Activated B cell treated with CpG ODN at 0.5 μM for 24 hours (primary cell): ENCODE data around the gene UBAC2. TPM values are rescaled to one million over a fixed set of nuclear protein-coding genes. Genes with fewer than 3 reads are reported as not detected.

ENCODE experiments used
- ATAC-seq: fragments of 200-7000 bp; cut with Tn5 transposase; one replicate; pipeline ENCODE4 v1.10.0; 2021; ENCODE audit warnings: low read depth, mild to moderate bottlenecking, moderate library complexity
- CTCF ChIA-PET: fragments of 350-600 bp; sonication (Branson Sonifier 250); formaldehyde crosslinking; loops from one replicate; lab custom pipeline; 2021; ENCODE audit warnings: antibody characterized with exemption; lab: Charles Lee
- POLR2A ChIA-PET: fragments of 350-600 bp; sonication (Branson Sonifier 250); formaldehyde crosslinking; loops from one replicate; lab custom pipeline; 2021; ENCODE audit warnings: antibody characterized with exemption; lab: Charles Lee
- DNase-seq: peaks from one replicate; pipeline ENCODE4 v3.0.0; 2022
- H3K27ac Mint-ChIP-seq: one replicate; pipeline ENCODE4 v1.8.0; 2020; ENCODE audit warnings: mixed read lengths
- H3K27me3 Mint-ChIP-seq: one replicate; pipeline ENCODE4 v1.8.0; 2021; ENCODE audit warnings: mixed read lengths
- H3K36me3 Mint-ChIP-seq: one replicate; pipeline ENCODE4 v1.8.0; 2021; ENCODE audit warnings: low read depth, mixed read lengths
- H3K4me1 Mint-ChIP-seq: one replicate; pipeline ENCODE4 v1.8.0; 2021; ENCODE audit warnings: mixed read lengths
- H3K4me3 Mint-ChIP-seq: one replicate; pipeline ENCODE4 v1.8.0; 2020; ENCODE audit warnings: mild to moderate bottlenecking, mixed read lengths
- H3K9me3 Mint-ChIP-seq: one replicate; pipeline ENCODE4 v1.8.0; 2020; ENCODE audit warnings: mixed read lengths
- intact Hi-C: fragments of 100-400 bp; cut with micrococcal nuclease; formaldehyde crosslinking; loops from one replicate; pipeline ENCODE4 v1.15.1; 2024
- total RNA-seq: library from RNA; stranded (reverse); gene quantifications from 2 replicates; pipeline ENCODE4 v1.2.3, GENCODE V29; 2022
- TF ChIP-seq, protein P1 (sequence below): fragments of 200-600 bp; IDR thresholded peaks from one replicate; pipeline ENCODE4 v1.8.0; 2022; ENCODE audit warnings: antibody characterized with exemption, mild to moderate bottlenecking

Gene UBAC2
- total RNA-seq, 1 donor from 2014 or later: 51.0 TPM

- peaks cover 75% of the 10 kb centered on the region for H3K4me1 Mint-ChIP-seq
- intact Hi-C loops: loop anchor here (5.0 kb wide), 1 partner anchor 245 kb away; the partner anchor contains the start of gene TM9SF2
Observed at GRCh38 chr13:99257291-99257690, 56.6 kb downstream of the UBAC2 start.

DNA sequence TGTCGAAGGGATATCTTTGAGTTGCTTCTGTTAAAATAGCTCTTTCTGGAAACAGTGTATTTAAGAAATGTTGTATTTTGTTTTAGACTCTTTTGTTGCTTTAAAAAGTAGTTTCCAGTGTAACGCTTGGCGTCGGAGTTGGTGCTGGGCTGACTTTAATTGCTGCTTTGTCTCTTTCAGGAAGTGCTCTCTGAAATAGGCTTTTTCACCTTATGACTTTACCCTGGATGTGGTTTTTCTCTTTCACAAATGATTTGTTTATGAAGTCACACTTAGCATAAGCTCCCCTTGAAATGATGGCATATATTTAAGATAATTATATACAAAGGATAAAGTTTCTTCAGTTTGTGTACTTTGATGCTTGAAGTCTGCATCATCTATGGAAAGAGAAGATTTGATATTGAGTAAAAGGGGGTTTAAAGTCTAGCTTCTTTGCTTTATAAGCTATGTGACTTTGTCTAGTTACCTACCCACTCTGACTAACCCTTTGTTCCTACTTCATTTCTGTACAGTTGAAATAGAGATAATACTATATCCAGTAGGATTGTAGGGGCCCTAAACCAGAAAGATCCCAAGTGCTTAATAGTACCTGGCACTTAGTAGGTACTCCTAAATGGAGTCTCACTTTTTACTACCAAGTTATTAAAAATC lies 57.7 kb downstream of the UBAC2 start, which contains the start of gene GPR18:
Gene GPR18, minus strand, starts transcription at position 170 of the 651 bp plus-strand sequence. CDS start 2,507 bp downstream, outside the sequence.
- ChIA-PET CTCF (interaction anchor here (0.8 to 2.1 kb wide), 9 partner anchors 8 to 82 kb away, joined by 3 to 20 read pairs (median 4); partner anchors contain the start of gene UBAC2), POLR2A (interaction anchor here (0.5 to 4.7 kb wide), 22 partner anchors 11 to 285 kb away, joined by 3 to 128 read pairs (median 4); partner anchors contain the start of gene UBAC2)
- H3K27me3 Mint-ChIP-seq: no peaks in the 10 kb centered on the region
- H3K4me1 Mint-ChIP-seq: peaks cover 86% of the 10 kb centered on the region
- TF ChIP-seq, protein P1, sequence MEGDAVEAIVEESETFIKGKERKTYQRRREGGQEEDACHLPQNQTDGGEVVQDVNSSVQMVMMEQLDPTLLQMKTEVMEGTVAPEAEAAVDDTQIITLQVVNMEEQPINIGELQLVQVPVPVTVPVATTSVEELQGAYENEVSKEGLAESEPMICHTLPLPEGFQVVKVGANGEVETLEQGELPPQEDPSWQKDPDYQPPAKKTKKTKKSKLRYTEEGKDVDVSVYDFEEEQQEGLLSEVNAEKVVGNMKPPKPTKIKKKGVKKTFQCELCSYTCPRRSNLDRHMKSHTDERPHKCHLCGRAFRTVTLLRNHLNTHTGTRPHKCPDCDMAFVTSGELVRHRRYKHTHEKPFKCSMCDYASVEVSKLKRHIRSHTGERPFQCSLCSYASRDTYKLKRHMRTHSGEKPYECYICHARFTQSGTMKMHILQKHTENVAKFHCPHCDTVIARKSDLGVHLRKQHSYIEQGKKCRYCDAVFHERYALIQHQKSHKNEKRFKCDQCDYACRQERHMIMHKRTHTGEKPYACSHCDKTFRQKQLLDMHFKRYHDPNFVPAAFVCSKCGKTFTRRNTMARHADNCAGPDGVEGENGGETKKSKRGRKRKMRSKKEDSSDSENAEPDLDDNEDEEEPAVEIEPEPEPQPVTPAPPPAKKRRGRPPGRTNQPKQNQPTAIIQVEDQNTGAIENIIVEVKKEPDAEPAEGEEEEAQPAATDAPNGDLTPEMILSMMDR: no peak
- H3K9me3 Mint-ChIP-seq: no peaks in the 10 kb centered on the region
- ATAC-seq: peak; percentile 65
- no peak for DNase-seq
- peaks cover 36% of the 10 kb centered on the region for H3K36me3 Mint-ChIP-seq
- intact Hi-C loops: loop anchor here (1.0 to 5.0 kb wide), 6 partner anchors 24 to 1826 kb away; partner anchors contain the start of gene TM9SF2
- H3K27ac Mint-ChIP-seq: peak within 1 kb of the TSS; percentile 96
- peak within 1 kb of the TSS; percentile 94 for H3K4me3 Mint-ChIP-seq

More at GRCh38 chr13:99257291-99257690, 56.6 kb downstream of the UBAC2 start:
- no peaks in the 10 kb centered on the region for H3K9me3 Mint-ChIP-seq
- ChIA-PET POLR2A (interaction anchor here (0.6 to 4.7 kb wide), 8 partner anchors 12 to 118 kb away, joined by 4 to 128 read pairs (median 10); partner anchors contain the start of gene UBAC2), CTCF (interaction anchor here (1.0 to 2.1 kb wide), 7 partner anchors 9 to 179 kb away, joined by 3 to 20 read pairs (median 4); partner anchors contain the start of gene UBAC2)
- ATAC-seq (no peak), DNase-seq (no peak)
- TF ChIP-seq, protein P1: no peak
- no peaks in the 10 kb centered on the region for H3K27me3 Mint-ChIP-seq
- H3K4me3 Mint-ChIP-seq: peak overlapping the region; percentile 71
- H3K36me3 Mint-ChIP-seq: peaks cover 34% of the 10 kb centered on the region
- peak overlapping the region; percentile 56 for H3K27ac Mint-ChIP-seq

- no peaks in the 10 kb centered on the region for H3K27me3 Mint-ChIP-seq
- H3K9me3 Mint-ChIP-seq: no peaks in the 10 kb centered on the region
- H3K4me1 Mint-ChIP-seq: peaks cover 88% of the 10 kb centered on the region
- H3K36me3 Mint-ChIP-seq: peaks cover 34% of the 10 kb centered on the region
- intact Hi-C loops: loop anchor here (1.0 to 5.0 kb wide), 8 partner anchors 23 to 1826 kb away; partner anchors contain the start of gene TM9SF2
- H3K4me3 Mint-ChIP-seq: peak overlapping the region; percentile 94
- ATAC-seq (peak; percentile 56), DNase-seq (no peak)
- ChIA-PET CTCF (interaction anchor here (0.8 to 2.7 kb wide), 11 partner anchors 10 to 82 kb away, joined by 3 to 24 read pairs (median 8); partner anchors contain the start of gene UBAC2), POLR2A (interaction anchor here (0.7 to 4.7 kb wide), 19 partner anchors 11 to 284 kb away, joined by 3 to 128 read pairs (median 5); partner anchors contain the start of gene UBAC2)
- H3K27ac Mint-ChIP-seq: peak overlapping the region; percentile 96
- TF ChIP-seq, protein P1: no peak
Observed at GRCh38 chr13:99258946-99259345, 58.3 kb downstream of the UBAC2 start.

GRCh38 chr13:99260216-99260615 lies 59.6 kb downstream of the UBAC2 start:
- CTCF ChIA-PET: interaction anchor here (0.8 to 2.7 kb wide), 9 partner anchors 9 to 177 kb away, joined by 3 to 24 read pairs (median 8); partner anchors contain the start of gene UBAC2
- Mint-ChIP-seq H3K36me3 (peaks cover 24% of the 10 kb centered on the region), H3K27ac (peak overlapping the region; percentile 96), H3K4me1 (peaks cover 92% of the 10 kb centered on the region), H3K27me3 (no peaks in the 10 kb centered on the region), H3K9me3 (no peaks in the 10 kb centered on the region), H3K4me3 (peak overlapping the region; percentile 94)
- ATAC-seq (no peak), DNase-seq (no peak)
- TF ChIP-seq, protein P1: no peak
- POLR2A ChIA-PET: interaction anchor here (1.2 to 2.7 kb wide), 5 partner anchors 9 to 160 kb away, joined by 4 to 39 read pairs (median 5); partner anchors contain the start of gene UBAC2
- intact Hi-C loops: no loop called here
